Brain pericyte (primary cell): Measurements from ENCODE around the gene CLIP2.
A peak's percentile ranks its signal among the peaks of the same experiment; 100 is the strongest.

Source experiments
- DNase-seq: peaks from one replicate; pipeline ENCODE4 v3.0.0-alpha.2; 2012; ENCODE audit warnings: low read depth, low spot score

The CLIP2 gene

DNA sequence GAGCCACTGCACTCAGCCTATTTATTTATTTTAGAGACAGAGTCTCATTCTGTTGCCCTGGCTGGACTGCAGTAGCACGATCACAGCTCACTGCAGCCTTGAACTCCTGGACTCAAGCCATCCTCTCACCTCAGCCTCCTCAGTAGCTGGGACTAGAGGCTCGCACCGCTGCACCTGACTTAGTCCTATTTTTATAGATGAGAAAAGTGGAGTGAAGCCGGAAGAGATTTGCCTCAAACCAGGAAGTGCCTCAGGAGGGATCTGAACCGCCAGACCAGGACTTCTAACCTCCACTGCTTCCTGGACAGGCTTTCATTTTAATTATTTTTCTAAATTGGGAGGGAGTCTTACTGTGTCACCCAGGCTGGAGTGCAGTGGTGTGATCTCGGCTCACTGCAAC, 17.5 kb upstream of the CLIP2 start:
- no peak for DNase-seq

GRCh38 chr7:74272305-74273038, 16.7 kb upstream of the CLIP2 start:
- peak; percentile 95 for DNase-seq

GRCh38 chr7:74275401-74275881, 13.8 kb upstream of the CLIP2 start:
- no peak for DNase-seq

DNA sequence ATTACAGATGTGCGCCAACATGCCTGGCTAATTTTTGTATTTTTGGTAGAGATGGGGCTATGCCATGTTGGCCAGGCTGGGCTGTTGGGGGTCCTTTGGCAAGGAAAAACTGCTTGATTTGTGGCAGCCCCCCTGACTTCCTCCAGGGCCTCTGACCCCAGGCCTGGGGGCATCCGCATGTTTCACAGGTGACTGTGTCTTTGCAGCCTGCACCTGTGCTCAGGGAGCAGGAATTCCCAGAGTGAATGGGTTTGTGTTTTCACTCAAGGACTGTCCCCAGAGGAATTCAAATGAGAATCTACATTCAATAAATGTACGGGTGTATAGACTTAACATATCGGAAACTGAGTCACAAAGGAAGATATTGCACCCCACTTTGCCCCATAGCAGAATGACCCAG, 11.6 kb upstream of the CLIP2 start:
- DNase-seq, result no peak

GRCh38 chr7:74280985-74281384, 8.2 kb upstream of the CLIP2 start:
- DNase-seq, result no peak

- DNase-seq, result no peak
Measured at GRCh38 chr7:74282748-74283459, 6.3 kb upstream of the CLIP2 start.

DNA sequence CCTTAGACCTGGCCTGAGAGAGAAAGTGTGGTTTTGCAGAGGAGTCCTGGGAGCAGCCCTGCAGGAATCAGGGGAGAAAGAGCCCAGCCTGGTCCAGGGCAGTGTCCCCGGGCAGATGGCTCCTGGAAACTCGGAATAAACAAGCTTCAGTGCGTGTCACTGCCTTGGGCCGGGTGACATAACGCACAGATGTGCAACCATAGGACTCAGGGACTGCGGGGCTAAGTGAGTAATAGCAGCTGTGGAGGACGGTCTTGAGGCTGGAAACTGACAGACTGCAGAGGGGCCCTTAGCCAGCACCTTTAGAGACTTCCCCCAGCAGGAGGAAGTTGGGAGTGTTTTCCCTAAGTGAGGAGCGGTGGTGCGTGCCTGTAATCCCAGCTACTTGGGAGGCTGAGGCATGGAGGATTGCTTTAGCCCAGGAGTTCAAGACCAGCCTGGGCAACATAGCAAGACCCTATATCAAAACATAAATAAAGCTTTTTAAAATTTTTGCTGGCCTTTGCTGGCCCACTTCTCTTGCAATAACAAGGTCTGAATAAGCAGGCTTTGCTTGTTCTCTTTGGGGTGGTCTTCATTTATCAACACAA, 5.3 kb upstream of the CLIP2 start:
- DNase-seq, result no peak

GRCh38 chr7:74284781-74285259, 4.4 kb upstream of the CLIP2 start:
- DNase-seq, result no peak

DNA sequence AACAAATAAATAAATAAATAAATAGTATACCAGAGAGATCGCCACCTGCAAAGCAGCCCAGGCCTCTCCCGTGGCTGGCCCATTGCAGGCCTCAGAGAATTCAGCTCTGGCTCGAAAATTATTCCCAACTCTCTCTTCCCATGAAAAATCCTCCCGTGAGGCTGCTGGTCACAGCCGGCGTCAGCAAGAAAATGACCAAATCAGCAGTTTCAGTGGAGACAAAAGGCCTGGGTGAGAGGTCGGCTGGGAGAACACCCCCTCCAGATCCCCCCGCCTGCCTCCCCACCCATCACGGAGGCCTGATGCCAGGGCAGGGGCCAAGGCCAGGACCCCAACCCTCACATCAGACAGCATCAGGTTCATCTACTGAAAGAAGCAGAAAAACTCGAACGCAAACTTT, 3.1 kb upstream of the CLIP2 start:
- DNase-seq, result no peak

DNA sequence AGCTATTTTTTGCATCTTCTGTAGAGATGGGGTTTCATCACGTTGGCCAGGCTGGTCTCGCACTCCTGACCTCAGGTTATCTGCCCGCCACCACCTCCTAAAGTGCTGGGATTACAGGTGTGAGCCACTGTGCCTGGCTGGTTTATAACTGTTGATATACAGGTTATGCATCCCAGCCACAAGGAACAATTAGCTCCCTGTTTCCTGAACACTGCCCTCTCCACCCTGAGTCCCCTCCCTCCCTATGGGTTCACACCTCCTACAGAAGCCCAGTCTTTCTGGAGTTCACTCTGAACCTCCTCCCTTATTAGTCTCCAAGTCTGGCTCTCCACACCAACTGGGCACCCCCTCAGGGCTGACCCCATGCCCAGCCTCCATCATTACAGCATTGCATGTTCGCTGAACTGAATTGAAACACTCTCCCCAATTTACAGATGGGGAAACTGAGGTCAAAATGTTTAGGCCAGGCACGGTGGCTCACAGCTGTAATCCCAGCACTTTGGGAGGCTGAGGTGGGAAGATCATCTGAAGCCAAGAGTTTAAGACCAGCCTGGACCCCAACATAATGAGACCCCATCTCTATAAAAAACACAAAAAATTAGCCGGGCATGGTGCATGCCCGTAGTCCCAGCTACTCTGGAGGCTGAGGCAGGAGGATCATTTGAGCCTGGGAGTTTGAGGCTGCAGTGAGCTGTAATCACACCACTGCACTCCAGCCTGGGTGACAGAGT, 1.7 kb upstream of the CLIP2 start:
- DNase-seq, result no peak

DNA sequence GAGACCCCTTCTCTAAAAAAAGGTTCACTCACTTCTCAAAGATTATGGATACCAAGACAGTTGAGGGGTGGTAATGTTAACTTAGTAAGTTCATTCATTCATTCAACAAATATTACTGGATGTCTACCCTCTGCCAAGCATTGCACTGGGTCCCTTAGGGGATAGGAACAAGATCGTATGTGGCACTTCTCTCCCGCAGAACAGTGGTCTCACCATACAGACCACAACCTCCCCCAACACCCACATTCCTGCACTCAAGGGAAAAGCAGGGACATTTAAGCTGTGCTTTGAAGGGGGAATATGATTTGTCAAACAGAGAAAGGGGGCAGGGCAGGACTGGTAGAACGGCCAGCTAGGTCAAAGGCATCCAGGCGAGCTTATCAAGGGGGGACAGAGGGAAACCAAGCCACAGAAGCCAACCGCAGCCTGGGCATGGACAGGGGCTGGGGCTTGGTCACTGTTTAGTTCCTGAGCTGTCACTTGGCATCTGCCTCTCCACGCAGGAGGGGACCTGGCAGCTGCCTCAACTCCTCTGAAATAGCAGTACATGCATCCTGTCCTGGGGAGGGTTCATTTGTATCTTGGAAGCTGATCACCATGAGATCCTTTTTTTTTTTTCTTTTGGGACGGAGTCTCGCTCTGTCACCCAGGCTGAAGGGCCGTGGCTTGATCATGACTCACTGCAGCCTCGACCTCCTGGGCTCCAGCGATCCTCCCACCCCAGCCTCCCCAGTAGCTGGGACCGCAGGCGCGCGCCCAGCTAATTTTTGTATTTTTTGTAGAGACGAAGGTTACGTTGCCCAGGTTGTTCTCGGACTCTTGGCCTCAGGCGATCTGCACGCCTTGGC, 949 bp upstream of the CLIP2 start:
- DNase-seq, result no peak

GRCh38 chr7:74289659-74290552, 699 bp downstream of the CLIP2 start:
- no peak for DNase-seq

- DNase-seq, result no peak
Measured at GRCh38 chr7:74290553-74290950, 1.3 kb downstream of the CLIP2 start.

GRCh38 chr7:74290981-74291441, 1.8 kb downstream of the CLIP2 start:
- no peak for DNase-seq

GRCh38 chr7:74291535-74291934, 2.3 kb downstream of the CLIP2 start:
- no peak for DNase-seq

DNA sequence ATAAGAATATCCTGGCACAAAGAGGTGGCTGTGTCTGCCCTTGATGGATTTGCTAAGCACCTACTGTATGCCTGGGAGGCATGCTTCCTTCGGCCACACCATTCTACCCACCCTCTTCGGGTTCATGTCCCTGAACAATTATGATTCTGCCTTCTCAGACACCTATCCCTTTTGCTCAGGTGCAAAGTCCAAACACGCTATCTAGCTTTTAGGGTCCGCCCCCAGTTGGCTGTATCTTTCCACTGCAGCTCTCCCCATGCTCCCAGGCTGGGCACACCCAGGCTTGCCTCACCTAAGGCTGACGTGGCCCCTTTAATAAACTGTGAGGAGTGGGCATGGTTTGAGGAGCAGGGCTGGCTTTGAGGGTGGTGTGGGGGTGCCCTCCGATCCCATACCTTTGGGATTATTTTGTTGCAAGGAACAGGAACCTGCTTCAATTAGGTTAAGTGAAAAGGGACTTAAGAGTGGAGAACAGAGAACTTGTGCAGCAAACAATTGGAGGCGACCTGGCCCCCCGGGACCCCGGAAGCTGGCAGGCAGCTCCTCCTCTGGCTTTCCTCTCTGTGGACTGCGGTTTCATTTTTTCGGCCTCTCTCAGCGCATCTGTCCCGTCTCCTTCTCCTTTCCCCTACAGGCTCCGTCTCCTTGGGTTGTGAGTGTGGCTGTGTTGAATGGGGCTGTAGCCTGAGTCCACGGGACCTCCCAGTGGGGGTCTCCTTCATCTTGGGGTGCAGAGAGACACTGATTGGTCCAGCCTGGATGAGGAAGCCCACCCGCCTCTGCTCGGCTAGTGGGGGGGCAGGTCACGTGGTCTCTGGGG, 3.8 kb downstream of the CLIP2 start:
- no peak for DNase-seq

GRCh38 chr7:74293577-74293908, 4.3 kb downstream of the CLIP2 start:
- no peak for DNase-seq

DNA sequence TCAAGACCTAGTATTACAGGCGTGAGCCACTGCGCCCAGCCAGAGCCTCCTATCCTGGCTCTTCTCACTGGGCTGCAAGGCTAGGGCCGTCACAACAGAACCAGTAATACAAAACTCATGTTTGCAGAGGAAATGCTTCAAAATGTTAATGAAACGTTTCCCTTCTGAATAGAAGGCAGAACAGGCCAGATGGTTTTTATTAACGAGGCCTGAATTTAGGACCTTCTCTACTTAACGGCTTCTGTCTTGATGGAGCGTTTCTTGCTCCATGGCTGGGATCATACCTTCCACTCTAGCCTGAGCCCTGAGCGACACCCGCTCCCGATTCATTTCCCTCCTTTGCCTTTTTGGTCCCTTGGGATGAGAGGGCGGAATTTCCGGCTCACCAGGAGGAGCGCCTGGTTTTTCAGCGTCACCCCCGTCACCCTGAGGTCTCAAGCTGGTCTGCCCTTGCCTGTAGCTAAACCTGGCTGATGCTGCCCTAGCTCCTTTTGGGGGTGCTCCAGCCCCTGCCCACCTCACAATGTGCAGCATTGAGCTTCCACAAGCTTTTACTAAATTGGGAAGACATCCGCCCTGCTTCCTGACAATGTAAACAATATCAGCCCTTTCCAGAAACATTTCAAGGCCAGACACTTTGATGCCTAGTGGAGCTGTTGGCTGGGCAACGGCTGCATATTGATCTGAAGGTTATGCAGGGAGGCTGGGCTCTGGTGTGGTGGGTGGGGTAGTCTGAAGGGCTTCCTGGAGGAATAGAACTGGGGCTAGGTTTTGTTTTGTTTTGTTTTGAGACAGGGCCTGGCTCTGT, 5.2 kb downstream of the CLIP2 start:
- DNase-seq, result no peak
